Prostate gland (tissue), 2 donors: ENCODE results near the gene ACAT1. TPM values are rescaled to one million over a fixed set of nuclear protein-coding genes. Genes with fewer than 3 reads are reported as not detected.
"Not testable (repeated sequence)": the region's sequence is repeated elsewhere in the genome, so short reads cannot be mapped to it uniquely, and the experiment has no call there.

ENCODE experiments used
- DNase-seq: peaks from one replicate; pipeline ENCODE4 v3.0.0-alpha.2; 2019; ENCODE audit warnings: low spot score
- H3K27ac ChIP-seq, 2 donors: fragments of 200-600 bp; sonication (generic); 2 replicates each; pipeline ENCODE4 v1.5.1; 2017 to 2019
- H3K27me3 ChIP-seq: fragments of 200-600 bp; sonication (generic); replicated peaks from 2 replicates; pipeline ENCODE4 v1.5.1; 2019; ENCODE audit not compliant: insufficient read depth
- H3K36me3 ChIP-seq, 2 donors: fragments of 200-600 bp; sonication (generic); 1 replicate in 1 of 2; 2 replicates in 1 of 2; pipeline versions ENCODE4 v1.5.1 to v1.8.1; 2017 to 2019
- H3K4me1 ChIP-seq: fragments of 200-600 bp; sonication (generic); replicated peaks from 2 replicates; pipeline ENCODE4 v1.5.1; 2019
- H3K4me3 ChIP-seq, 2 donors: fragments of 200-600 bp; sonication (generic); 2 replicates each; pipeline ENCODE4 v1.5.1; 2017 to 2019
- H3K9me3 ChIP-seq: fragments of 200-600 bp; sonication (generic); 2 replicates; pipeline ENCODE4 v1.5.1; 2017
- POLR2A ChIP-seq: fragments of 450-650 bp; IDR thresholded peaks from one replicate; pipeline ENCODE4 v1.6.1; 2016; ENCODE audit warnings: antibody characterized with exemption, mild to moderate bottlenecking
- POLR2AphosphoS5 ChIP-seq: sonication (generic); formaldehyde crosslinking; IDR thresholded peaks from one replicate; pipeline ENCODE4 v1.6.1; 2017; ENCODE audit warnings: antibody characterized with exemption
- WGBS: methylation state at CpG from one replicate; pipeline ENCODE4 v1.1.5; 2018; 5-methylcytosine and 5-hydroxymethylcytosine counted together
- intact Hi-C: fragments of 100-400 bp; cut with DNase I; formaldehyde crosslinking; loops from one replicate; pipeline ENCODE4 v1.14.2; 2022
- total RNA-seq, 2 donors: library from RNA; depleted of rRNA; stranded (reverse); fragments of >200 nt; gene quantifications; one replicate each; pipeline ENCODE4 v1.1.0, GENCODE V29; 2016
- TF ChIP-seq, protein P1 (sequence below), 4 experiments: fragments of 200-600 bp in 2 of 4; fragments of 450-650 bp in 2 of 4; sonication (generic) in 2 of 4; IDR thresholded peaks; 1 replicate in 3 of 4; 2 replicates in 1 of 4; pipeline ENCODE4 v1.5.1; 2016 to 2019; ENCODE audit warnings: antibody characterized with exemption in 4 of 4, mild to moderate bottlenecking in 2 of 4, moderate library complexity in 2 of 4

The ACAT1 gene
- total RNA-seq, 2 donors from 2014 or later, result 65.1 to 152 TPM

DNA sequence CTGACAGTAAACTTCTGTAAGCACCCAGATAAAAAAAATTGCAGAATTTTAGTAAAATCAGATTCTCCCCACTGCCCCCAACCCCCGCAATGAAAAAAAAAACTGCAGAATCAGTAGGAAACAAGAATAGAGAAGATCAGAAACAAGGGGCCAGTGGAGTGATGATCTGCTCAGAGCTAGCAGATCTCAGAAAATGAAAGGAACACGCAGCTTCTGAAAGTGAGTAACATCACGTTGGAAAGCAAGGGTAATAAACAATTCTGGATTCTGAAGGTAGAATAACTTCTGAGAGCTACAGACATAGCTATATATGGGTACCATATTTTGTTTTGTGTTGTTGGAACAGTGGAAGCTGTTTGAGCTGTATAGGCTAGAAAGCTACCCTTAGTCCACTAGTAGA is 23.2 kb downstream of the ACAT1 start:
- Histone ChIP-seq H3K4me3 (no peak overlapping the region), H3K27ac (no peak overlapping the region), H3K36me3 (peaks cover 5 to 9% of the 10 kb centered on the region in 2 donors), H3K4me1 (no peaks in the 10 kb centered on the region), H3K9me3 (no peaks in the 10 kb centered on the region), H3K27me3 (no peaks in the 10 kb centered on the region)
- 92% methylated on average over 3 of the region's 3 CpGs for WGBS
- TF ChIP-seq, protein P1, sequence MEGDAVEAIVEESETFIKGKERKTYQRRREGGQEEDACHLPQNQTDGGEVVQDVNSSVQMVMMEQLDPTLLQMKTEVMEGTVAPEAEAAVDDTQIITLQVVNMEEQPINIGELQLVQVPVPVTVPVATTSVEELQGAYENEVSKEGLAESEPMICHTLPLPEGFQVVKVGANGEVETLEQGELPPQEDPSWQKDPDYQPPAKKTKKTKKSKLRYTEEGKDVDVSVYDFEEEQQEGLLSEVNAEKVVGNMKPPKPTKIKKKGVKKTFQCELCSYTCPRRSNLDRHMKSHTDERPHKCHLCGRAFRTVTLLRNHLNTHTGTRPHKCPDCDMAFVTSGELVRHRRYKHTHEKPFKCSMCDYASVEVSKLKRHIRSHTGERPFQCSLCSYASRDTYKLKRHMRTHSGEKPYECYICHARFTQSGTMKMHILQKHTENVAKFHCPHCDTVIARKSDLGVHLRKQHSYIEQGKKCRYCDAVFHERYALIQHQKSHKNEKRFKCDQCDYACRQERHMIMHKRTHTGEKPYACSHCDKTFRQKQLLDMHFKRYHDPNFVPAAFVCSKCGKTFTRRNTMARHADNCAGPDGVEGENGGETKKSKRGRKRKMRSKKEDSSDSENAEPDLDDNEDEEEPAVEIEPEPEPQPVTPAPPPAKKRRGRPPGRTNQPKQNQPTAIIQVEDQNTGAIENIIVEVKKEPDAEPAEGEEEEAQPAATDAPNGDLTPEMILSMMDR (IDR thresholded peaks at IDR 0.05), result no peak
- DNase-seq, result no peak
- intact Hi-C loops, result no loop called here

DNA sequence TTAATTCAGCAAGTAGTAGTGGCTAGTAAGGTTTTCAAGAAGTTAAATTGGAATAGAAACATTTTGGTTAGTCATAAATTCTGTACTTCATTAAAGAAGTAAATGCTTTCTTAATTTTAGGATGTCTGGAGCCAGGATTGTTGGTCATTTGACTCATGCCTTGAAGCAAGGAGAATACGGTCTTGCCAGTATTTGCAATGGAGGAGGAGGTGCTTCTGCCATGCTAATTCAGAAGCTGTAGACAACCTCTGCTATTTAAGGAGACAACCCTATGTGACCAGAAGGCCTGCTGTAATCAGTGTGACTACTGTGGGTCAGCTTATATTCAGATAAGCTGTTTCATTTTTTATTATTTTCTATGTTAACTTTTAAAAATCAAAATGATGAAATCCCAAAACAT is 25.8 kb downstream of the ACAT1 start:
- no peak overlapping the region for H3K27ac ChIP-seq
- H3K9me3 ChIP-seq, result no peaks in the 10 kb centered on the region
- intact Hi-C loops, result no loop called here
- no peak for DNase-seq
- H3K27me3 ChIP-seq, result no peaks in the 10 kb centered on the region
- H3K4me1 ChIP-seq, result no peaks in the 10 kb centered on the region
- H3K36me3 ChIP-seq, result peaks cover 0 to 9% of the 10 kb centered on the region in 2 donors
- TF ChIP-seq POLR2AphosphoS5 (no peak), POLR2A (no peak)
- TF ChIP-seq, protein P1 (IDR thresholded peaks at IDR 0.05), result no peak
- no peak overlapping the region for H3K4me3 ChIP-seq
- 73% methylated on average over 1 of the region's 1 CpG for WGBS

DNA sequence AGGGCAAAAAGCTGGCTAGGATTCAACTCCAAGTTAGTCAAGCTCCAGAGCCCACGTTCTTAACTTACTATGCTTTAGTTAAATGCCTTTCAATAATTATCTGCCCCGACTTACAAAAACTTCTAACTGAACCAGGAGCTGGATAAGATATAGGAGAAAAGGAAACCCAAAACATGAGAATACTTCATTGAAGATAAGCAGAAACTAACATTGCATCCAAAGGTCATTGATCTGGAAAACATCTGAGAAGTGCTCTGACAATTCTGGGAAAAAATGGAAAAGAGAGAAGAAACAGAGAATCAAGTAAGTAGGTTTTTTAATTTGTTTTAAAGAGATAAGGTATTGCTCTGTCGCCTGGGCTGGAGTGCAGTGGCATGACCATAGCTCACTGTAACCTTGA is 27.2 kb downstream of the ACAT1 start:
- no peak for DNase-seq
- Histone ChIP-seq H3K36me3 (peaks cover 0 to 9% of the 10 kb centered on the region in 2 donors), H3K4me1 (no peaks in the 10 kb centered on the region), H3K27ac (no peak overlapping the region), H3K9me3 (no peaks in the 10 kb centered on the region), H3K27me3 (no peaks in the 10 kb centered on the region), H3K4me3 (no peak overlapping the region)
- intact Hi-C loops, result no loop called here
- 84% methylated on average over 3 of the region's 3 CpGs for WGBS
- TF ChIP-seq, protein P1 (IDR thresholded peaks at IDR 0.05), result no peak
- TF ChIP-seq POLR2A (no peak), POLR2AphosphoS5 (no peak)

DNA sequence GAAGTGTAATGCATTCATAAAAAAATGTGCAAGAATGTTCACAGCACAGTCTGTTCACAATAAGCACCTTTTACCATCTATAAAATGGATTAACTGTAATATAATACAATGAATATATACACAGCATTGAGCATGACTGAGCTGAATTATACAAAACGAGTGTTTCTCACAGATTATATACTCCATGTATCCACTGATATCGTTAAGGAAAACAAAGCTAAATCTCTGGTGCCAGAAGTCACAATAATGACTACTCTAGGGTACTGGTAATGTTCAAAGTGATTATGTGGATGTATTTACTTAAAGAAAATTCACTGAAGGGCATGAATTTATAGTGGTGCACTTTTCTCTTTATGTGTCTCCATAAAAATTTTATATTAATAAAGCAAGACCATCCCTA is 33.2 kb downstream of the ACAT1 start:
- Histone ChIP-seq H3K4me1 (no peaks in the 10 kb centered on the region), H3K36me3 (no peaks in the 10 kb centered on the region), H3K27me3 (no peaks in the 10 kb centered on the region), H3K4me3 (no peak overlapping the region), H3K27ac (no peak overlapping the region), H3K9me3 (no peaks in the 10 kb centered on the region)
- TF ChIP-seq POLR2AphosphoS5 (no peak), POLR2A (no peak)
- TF ChIP-seq, protein P1 (IDR thresholded peaks at IDR 0.05), result no peak
- DNase-seq, result no peak
- WGBS, result 49% methylated on average over 2 of the region's 2 CpGs
- intact Hi-C loops, result no loop called here

DNA sequence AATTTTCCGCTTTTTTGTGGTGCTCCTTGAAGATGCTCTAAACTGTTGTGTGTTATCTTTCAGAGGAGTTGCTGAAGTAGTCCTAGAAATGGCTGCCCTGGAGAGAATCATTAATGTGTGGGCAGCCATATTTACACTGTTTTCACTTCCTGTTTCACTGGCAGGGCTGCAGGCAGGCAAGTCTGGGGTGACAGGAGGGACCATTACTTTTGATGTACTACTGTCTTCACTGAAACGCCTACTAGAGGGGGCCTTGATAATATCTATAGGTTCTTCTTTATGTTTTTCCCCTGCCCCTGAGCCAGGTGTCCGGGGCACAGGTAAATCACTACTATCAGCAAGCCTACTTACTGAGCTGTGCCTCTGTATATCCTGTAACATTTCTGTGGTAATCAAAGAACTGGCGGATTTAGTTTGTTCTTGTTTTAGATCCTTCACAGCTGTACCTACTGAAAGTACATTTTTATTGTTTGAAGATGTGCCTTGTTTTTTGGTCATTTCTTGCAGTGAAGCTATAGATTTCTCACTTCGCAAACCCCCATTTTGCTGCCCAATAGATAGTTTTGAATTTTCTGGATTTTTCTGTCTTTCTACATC is 39.7 kb downstream of the ACAT1 start:
- 83% methylated on average over 5 of the region's 5 CpGs for WGBS

DNA sequence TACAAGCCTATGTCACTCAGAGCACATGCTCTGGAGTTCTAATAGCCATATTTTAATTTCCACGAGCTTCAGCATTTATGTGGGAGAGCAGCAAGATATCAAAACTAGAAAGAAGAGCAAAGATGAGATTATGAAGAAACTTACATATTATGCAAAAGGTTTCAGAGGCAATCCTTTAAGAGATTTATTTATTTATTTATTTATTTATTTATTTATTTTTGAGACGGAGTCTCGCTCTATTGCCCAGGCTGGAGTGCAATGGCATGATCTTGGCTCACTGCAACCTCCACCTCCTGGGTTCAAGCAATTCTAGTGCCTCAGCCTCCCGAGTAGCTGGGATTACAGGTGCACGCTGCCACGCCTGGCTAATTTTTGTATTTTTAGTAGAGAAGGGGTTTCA is 41.5 kb downstream of the ACAT1 start:
- H3K4me1 ChIP-seq, H3K4me3 ChIP-seq, H3K27ac ChIP-seq, H3K9me3 ChIP-seq, H3K36me3 ChIP-seq, H3K27me3 ChIP-seq, DNase-seq, intact Hi-C loops: not testable (repeated sequence)
- 88% methylated on average over 6 of the region's 6 CpGs for WGBS

More for the DNA sequence above, 39.7 kb downstream of the ACAT1 start:
- intact Hi-C loops, result no loop called here
- Histone ChIP-seq H3K4me3 (no peak overlapping the region), H3K9me3 (no peaks in the 10 kb centered on the region), H3K4me1 (no peaks in the 10 kb centered on the region), H3K36me3 (no peaks in the 10 kb centered on the region), H3K27ac (no peak overlapping the region), H3K27me3 (no peaks in the 10 kb centered on the region)
- DNase-seq, result no peak
- TF ChIP-seq, protein P1 (IDR thresholded peaks at IDR 0.05), result no peak
- TF ChIP-seq POLR2AphosphoS5, result no peak
- no peak for TF ChIP-seq POLR2A
